Activated CD4-positive, alpha-beta T cell treated with anti-CD3 and anti-CD28 coated beads for 4 hours (primary cell): ENCODE results near the gene CNTNAP5.

Experiments used
- DNase-seq, 2 donors: peaks; one replicate each; pipeline ENCODE4 v3.0.0-alpha.2; 2020

Gene CNTNAP5

DNA sequence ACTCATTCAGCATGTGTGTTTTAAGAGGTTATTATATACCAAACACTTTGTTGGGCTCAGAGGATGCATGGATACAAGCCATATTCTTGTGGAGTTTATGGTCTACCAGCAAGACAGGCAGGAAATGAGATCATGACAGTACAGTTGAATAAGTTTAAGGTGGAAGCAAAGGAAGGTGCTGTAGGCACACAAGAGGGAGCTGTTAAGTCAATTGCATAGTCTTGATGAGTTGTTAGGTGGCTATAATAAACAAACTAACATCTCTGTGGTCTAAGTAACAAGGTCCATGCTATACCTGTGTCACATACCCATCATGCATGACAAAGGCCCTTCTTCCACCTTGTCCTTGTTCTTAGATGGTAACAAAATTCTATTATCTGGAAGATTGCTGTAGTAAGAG, 538.3 kb downstream of the CNTNAP5 start:
- DNase-seq = no peak

GRCh38 chr2:124566518-124566970, 541.5 kb downstream of the CNTNAP5 start:
- no peak for DNase-seq

DNA sequence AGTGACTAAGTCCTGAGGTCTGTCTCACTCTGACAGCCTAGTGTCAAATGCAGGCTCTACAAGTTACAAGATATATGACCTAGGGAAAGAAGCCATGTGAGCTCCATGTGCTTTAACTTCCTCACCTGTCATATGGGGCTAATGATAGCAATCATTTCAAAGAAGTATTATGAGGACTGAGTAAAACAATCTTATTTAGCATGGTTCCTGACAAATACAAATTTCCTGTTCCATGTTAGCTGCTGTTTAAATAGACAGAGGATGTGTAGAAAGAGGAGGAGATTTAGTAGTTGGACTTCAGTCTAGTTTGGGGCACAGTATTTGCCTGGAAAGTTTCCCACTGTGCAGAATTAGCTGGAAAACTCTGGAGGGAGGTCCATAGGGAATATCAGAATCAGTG, 545.8 kb downstream of the CNTNAP5 start:
- no peak for DNase-seq

- DNase-seq = no peak
Observed at GRCh38 chr2:124571836-124572235, 546.7 kb downstream of the CNTNAP5 start.

GRCh38 chr2:124572934-124573634, 548.0 kb downstream of the CNTNAP5 start:
- DNase-seq = no peak

DNA sequence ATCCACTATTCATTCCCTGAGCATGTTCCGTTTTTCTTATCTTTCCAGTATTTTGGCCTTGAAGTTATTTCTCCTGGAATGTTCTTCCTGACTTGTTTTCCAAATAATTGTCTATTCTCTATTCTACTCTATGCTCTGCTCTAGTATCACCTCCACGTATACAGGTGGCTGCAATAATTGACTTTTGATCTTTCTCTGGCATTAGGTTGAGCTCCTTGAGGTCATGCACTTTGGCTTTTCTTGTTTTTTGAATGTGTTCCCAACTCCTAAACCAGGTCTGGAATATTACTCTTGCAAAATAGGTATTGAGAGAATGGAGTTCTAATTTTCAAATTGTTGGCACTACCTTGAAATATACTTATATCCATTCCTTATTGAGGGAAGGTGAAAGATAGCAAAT, 550.4 kb downstream of the CNTNAP5 start:
- DNase-seq = no peak

DNA sequence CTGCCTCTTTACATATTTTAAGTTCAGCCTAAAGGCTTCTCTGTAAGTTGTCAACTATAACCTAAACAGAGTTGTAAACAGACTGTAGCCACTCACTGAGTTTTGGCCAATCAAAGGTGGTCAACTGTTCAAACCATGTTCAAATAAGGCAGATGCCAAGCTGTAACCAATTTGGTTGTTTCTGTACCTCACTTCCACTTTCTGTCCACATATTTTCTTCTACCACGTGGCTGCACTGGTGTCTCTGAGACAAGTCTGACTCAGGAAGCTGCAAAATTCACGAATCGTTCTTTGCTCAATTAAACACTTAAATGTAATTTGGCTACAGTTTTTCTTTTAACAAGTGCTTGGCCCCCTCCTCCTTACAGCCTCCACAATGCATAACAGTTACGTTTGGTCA, 555.2 kb downstream of the CNTNAP5 start:
- DNase-seq = no peak

GRCh38 chr2:124582387-124582786, 557.3 kb downstream of the CNTNAP5 start:
- DNase-seq = no peak

GRCh38 chr2:124584615-124585014, 559.5 kb downstream of the CNTNAP5 start:
- no peak for DNase-seq

GRCh38 chr2:124585277-124585676, 560.2 kb downstream of the CNTNAP5 start:
- no peak for DNase-seq

- no peak for DNase-seq
Observed at GRCh38 chr2:124586210-124586609, 561.1 kb downstream of the CNTNAP5 start.

- DNase-seq = no peak
Observed at GRCh38 chr2:124586835-124587234, 561.7 kb downstream of the CNTNAP5 start.

- no peak for DNase-seq
Observed at GRCh38 chr2:124589971-124590370, 564.9 kb downstream of the CNTNAP5 start.

DNA sequence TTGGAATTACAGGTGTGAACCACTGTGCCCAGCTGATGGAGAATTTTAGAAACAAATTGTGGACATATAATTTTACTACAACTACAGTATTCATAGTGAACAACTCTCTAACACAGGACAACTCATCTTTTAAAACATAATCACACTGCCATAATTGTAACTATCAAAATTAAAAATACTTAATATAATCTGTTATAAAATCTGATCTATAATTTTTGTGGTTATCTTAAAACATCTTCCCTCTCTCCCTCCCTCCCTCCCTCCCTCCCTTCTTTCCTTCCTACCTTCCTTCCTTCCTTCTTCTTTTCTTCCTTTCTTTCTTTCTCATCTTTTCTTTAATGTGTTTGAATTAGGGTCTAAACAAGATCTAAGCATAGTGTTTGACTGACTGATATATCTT, 577.7 kb downstream of the CNTNAP5 start:
- no peak for DNase-seq

GRCh38 chr2:124604940-124605339, 579.9 kb downstream of the CNTNAP5 start:
- no peak for DNase-seq

DNA sequence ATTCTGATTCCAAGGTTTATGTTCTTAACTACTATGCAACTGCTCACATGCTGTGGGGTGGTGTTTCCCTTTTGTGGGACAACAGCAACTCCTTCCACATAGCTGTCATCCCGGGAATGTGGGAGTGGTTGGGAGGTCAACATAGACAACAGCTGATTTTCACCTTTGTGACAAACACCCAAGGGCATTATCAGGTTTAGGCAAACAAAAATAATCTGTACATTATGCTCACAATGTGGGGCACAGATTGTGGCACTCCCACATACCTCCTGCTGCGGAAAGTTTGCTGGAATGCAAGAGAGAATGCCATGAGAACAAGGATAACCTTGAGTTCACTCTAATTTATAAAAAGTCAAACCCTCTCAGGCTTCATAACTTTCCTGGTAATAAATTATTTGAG, 582.6 kb downstream of the CNTNAP5 start:
- DNase-seq = no peak

- no peak for DNase-seq
Observed at GRCh38 chr2:124609667-124610066, 584.6 kb downstream of the CNTNAP5 start.

GRCh38 chr2:124610141-124610540, 585.1 kb downstream of the CNTNAP5 start:
- DNase-seq = no peak

- no peak for DNase-seq
Observed at GRCh38 chr2:124610866-124611265, 585.8 kb downstream of the CNTNAP5 start.

DNA sequence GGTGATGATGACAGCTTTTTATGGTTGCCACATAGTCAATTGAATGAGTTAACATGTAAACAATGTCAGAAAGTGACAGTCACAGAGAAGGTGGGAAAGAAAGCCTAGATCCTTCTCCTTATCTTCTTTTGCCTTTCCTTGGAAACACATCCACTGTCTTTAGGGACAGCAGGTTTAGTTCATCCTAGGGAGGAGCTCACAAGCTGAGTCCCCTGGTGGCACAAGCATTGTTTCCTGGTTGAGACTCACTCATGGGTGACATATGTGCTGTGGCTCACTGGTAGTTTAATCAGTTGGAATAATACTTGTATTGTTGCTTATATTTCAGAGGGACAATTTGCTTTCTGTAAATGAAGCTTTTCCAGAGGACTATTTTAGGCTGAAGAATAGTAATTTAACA, 598.5 kb downstream of the CNTNAP5 start:
- no peak for DNase-seq

- DNase-seq = no peak
Observed at GRCh38 chr2:124625561-124625960, 600.5 kb downstream of the CNTNAP5 start.

GRCh38 chr2:124626993-124627392, 601.9 kb downstream of the CNTNAP5 start:
- DNase-seq = no peak

DNA sequence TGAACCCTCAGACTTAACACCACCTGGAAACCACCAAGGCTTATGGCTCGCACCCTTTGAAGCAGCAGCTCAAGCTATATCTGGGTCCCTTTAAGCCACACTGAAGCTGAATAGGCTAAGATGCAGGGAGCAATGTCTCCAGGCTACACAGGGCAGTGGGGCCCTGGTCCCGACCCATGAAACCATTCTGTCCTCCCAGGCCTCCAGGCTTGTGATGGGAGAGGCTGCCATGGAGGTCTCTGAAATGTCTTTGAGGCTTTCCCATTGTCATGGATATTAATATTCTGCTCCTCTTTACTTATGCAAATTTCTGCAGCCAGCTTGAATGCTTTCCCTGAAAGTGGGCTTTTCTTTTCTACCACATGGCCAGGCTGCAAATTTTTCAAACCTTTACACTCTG, 608.7 kb downstream of the CNTNAP5 start:
- no peak for DNase-seq

GRCh38 chr2:124639524-124639923, 614.4 kb downstream of the CNTNAP5 start:
- no peak for DNase-seq

DNA sequence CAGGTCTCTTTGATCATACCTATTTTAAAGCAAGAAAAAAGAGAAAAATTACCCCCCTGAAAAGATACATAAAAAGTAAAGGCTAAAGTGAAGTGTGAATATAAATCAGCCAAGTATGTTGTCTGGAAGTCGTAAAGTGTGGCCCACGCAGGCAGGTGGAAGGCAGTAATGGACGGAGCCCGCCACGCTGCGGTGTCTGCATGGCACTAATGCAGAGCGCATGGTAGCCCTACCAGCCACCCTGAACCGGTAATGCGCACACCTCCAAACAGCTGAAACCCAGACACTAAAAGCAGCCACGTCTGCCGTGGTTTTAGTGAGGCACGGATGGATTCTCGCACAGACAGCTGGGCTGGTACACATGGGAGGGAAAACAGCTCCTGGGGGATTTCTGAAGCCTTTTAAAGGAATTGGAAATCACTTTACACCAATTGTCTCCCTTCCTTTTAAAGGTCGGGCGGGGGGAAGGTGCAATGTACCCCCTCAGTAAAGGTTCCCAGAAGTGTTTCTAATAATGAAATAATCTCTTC, 615.2 kb downstream of the CNTNAP5 start:
- DNase-seq = no peak
